Measurements from ENCODE around the gene ULK4. TPM values are rescaled to one million over a fixed set of nuclear protein-coding genes. Genes with fewer than 3 reads are reported as not detected.

Gene ULK4
- polyA plus RNA-seq, 1 of the 3 experiments (the other 2 are of a cell fraction): 6.2 TPM

GRCh38 chr3:41583014-41583413 lies 378.9 kb downstream of the ULK4 start:
- POLR2A ChIA-PET: no interaction called here
- 64% methylated on average over 2 of the region's 2 CpGs for WGBS (ENCODE audit: low lambda C conversion rate)

More at GRCh38 chr3:41583014-41583413, 378.9 kb downstream of the ULK4 start:
- peaks cover 0 to 2% of the 10 kb centered on the region in 2 experiments for H3K36me3 ChIP-seq (replicated peaks in 1 of 2; ENCODE audit: control insufficient read depth in 1 of 2, insufficient read depth in 2 of 2, low read length in 1 of 2)
- H3K79me2 ChIP-seq (ENCODE audit: insufficient read depth): no peaks in the 10 kb centered on the region
- no peaks in the 10 kb centered on the region for H4K20me1 ChIP-seq (ENCODE audit: insufficient read depth)
- H3K4me3 ChIP-seq (ENCODE audit: low read depth in 2 of 2, low read length in 1 of 2): no peak overlapping the region
- CTCF ChIA-PET: interaction anchor here (0.7 to 1.2 kb wide), 3 partner anchors 114 to 998 kb away, joined by 3 read pairs; no protein-coding TSS in a partner anchor
- TF ChIP-seq EZH2phosphoT487 (IDR thresholded peaks at IDR 0.05; ENCODE audit: borderline replicate concordance, low read depth) (no peak), MAX (IDR thresholded peaks at IDR 0.05; ENCODE audit: low read depth) (no peak), RCOR1 (IDR thresholded peaks at IDR 0.05; ENCODE audit: low read length) (peak; percentile 66; the same call in 1 of the 2 replicates), USF2 (IDR thresholded peaks at IDR 0.05; ENCODE audit: borderline replicate concordance, low read depth, low read length) (no peak), TCF12 (IDR thresholded peaks at IDR 0.05) (no peak), SIN3A (IDR thresholded peaks at IDR 0.05; ENCODE audit: borderline replicate concordance, low read depth, low read length) (no peak), ELF1 (IDR thresholded peaks at IDR 0.05) (no peak), USF1 (IDR thresholded peaks at IDR 0.05; ENCODE audit: borderline replicate concordance, low read depth) (no peak), NRF1 (IDR thresholded peaks at IDR 0.05; ENCODE audit: low read depth, low read length) (no peak), FOSL2 (IDR thresholded peaks at IDR 0.05; ENCODE audit: borderline replicate concordance, low read depth) (no peak), TEAD4 (IDR thresholded peaks at IDR 0.05; ENCODE audit: borderline replicate concordance, insufficient read depth) (no peak), JUND (IDR thresholded peaks at IDR 0.05) (no peak), IRF3 (IDR thresholded peaks at IDR 0.05; ENCODE audit: low read depth, low read length) (no peak), CTCF (IDR thresholded peaks at IDR 0.05) (no peak), EP300 (IDR thresholded peaks at IDR 0.05; ENCODE audit: borderline replicate concordance in 1 of 2, low read depth in 1 of 2, low read length in 1 of 2) (peak in 1 of 2 experiments; percentile 58; a peak in 1 of 4 replicates), GABPA (IDR thresholded peaks at IDR 0.05; ENCODE audit: low read depth) (no peak), FOXM1 (IDR thresholded peaks at IDR 0.05; ENCODE audit: low read depth) (no peak), RAD21 (IDR thresholded peaks at IDR 0.05; ENCODE audit: low read length) (peak; percentile 12; the same call in 1 of the 2 replicates), RXRA (IDR thresholded peaks at IDR 0.05; ENCODE audit: borderline replicate concordance, low read depth) (no peak), YY1 (IDR thresholded peaks at IDR 0.05; ENCODE audit: low read depth) (no peak), NFIC (IDR thresholded peaks at IDR 0.05; ENCODE audit: borderline replicate concordance) (no peak)
- no peaks in the 10 kb centered on the region for H3F3A ChIP-seq (replicated peaks; ENCODE audit: insufficient read depth)
- no peak overlapping the region for H3K9ac ChIP-seq
- no peaks in the 10 kb centered on the region for H3K9me3 ChIP-seq
- no peaks in the 10 kb centered on the region for H3K9me2 ChIP-seq
- peak; percentile 49 for DNase-seq
- peak overlapping the region in 1 of 2 experiments; percentile 95; a peak in 2 of 4 replicates for H3K27ac ChIP-seq (ENCODE audit: low read depth in 2 of 2, low read length in 1 of 2)
- H3K4me2 ChIP-seq: no peak overlapping the region
- no peak overlapping the region for H2AFZ ChIP-seq (ENCODE audit: low read depth)
- no peaks in the 10 kb centered on the region for H3K27me3 ChIP-seq (ENCODE audit: insufficient read depth)
- peaks cover 0 to 24% of the 10 kb centered on the region in 2 experiments; a peak in 2 of 4 replicates for H3K4me1 ChIP-seq (ENCODE audit: control insufficient read depth in 1 of 2, insufficient read depth in 2 of 2, low read depth in 1 of 2, low read length in 1 of 2)
